GM19397 (cell line): ENCODE results near the gene FBXO24.
"Not testable (repeated sequence)": the region's sequence is repeated elsewhere in the genome, so short reads cannot be mapped to it uniquely, and the experiment has no call there.

ENCODE experiments used
- ATAC-seq: cut with Tn5 transposase; IDR thresholded peaks from one replicate; pipeline ENCODE4 v1.9.1; 2021; ENCODE audit warnings: mild to moderate bottlenecking, moderate library complexity; ENCODE audit not compliant: unreplicated experiment

FBXO24 gene

GRCh38 chr7:100559127-100559526 is 27.0 kb upstream of the FBXO24 start:
- ATAC-seq: no peak

GRCh38 chr7:100561491-100562194 is 24.5 kb upstream of the FBXO24 start:
- no peak for ATAC-seq

DNA sequence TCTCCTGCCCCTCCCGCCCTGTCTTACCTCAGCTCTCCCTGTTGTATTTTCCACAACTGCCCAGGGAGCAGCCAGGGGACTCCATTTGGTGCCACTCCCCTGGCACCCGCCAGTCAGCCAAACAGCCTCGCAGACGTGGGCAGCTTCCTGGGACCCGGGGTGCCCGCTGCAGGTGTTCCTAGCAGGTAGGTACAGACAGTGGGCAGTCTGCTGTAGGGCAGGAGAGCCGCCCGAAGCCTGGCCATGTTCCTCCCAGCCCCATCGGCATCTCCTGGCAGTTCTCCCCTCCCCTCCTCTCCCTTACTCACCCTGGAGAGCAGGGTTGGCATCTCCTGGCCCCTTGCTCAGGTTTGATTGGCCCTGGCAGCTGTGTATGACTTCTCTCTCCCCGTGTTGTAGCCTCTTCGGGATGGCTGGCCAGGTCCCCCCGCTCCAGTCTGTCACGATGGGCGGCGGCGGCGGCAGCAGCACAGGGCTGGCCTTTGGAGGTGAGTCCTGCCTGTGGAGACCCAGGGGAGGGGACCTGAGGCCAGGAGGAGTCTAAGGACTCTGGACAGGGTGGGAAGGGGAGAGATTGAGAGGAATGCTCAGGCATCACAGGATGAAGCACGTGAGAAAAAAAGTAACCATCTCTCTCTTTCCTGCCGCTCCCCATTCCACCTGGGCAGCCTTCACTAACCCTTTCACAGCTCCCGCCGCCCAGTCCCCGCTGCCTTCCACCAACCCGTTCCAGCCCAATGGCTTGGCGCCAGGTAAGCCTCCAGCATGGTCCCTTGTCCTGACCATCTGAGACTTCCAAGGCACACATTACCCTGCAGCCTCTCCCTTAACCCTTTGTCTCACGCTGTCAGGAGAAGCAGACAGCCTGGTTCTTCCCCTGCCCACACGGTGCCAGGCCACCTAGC is 23.7 kb upstream of the FBXO24 start:
- ATAC-seq: no peak

DNA sequence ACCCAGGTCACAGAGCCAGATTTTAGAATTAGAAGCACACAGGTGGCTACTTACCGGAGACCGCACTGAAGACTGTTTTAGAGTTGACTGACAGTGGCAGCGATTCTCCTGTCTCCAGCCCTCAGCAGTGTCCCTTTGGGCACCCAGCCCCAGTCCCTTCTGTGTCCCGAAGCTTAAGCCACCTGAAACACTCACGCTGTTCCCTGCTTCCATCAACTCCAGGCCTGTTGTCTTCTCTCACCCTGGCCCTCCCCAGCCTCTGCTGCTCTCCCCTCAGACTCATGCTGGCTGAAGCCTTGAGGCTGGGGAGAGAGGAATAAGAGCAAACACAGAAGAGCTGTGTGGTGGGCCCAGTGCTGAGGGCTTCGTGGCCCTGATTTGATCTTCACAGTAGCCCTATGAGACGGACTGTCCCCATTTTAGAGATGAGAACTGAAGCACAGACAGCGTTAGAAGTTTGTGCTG is 23.0 kb upstream of the FBXO24 start:
- no peak for ATAC-seq

DNA sequence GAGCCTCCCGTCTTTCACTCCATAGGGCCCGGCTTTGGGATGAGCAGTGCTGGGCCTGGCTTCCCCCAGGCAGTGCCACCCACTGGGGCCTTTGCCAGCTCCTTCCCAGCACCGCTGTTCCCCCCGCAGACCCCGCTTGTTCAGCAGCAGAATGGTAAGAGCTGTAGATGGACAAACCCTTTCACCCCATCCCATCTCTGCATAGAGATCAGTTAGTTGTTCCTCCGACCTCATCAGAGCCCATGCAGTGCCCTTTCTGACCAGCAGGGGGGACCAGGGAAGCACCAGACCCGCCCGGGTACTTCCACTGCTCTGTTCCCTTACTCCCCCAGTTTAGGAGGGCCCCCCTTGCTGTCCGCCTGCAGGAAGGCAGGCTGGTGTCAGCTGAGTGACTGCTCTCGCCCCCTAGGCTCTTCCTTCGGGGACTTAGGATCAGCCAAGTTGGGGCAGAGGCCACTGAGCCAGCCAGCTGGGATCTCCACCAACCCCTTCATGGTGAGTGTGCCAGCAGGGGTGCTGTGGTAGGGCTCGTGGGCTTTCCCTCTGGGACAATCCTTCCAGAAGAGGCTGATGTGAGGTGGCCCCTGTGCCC is 22.2 kb upstream of the FBXO24 start:
- ATAC-seq: no peak

- ATAC-seq: not testable (repeated sequence)
These were observed 21.7 kb upstream of the FBXO24 start for GRCh38 chr7:100564405-100564804.

- ATAC-seq: no peak
These were observed 21.0 kb upstream of the FBXO24 start for GRCh38 chr7:100565133-100565571.

DNA sequence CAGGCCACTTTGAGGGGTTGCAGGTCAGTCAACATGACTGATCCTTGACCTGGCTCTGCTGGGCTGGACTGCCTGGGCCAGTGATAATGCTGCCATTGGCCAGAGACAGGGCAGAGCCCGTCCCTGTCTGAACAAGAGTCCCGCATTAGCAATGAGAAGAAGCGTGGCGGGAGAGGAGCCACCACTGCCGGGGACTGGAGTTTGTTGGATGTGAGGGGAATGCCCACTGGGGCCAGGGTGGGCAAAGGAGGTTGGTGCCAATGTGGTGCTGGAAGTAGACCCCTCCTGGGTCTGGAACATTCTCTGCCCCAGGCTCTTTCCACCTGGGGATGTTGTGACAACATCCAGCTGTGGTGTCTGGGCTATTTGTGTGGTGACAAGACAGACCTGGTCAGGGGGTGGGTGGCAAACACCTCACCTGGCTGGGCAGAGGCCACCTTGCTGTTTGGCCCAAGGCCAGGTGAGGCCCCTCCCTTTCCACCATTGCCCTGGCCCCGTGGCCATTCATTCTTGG is 20.1 kb upstream of the FBXO24 start:
- ATAC-seq: no peak

GRCh38 chr7:100567031-100567730 is 18.9 kb upstream of the FBXO24 start:
- no peak for ATAC-seq

- no peak for ATAC-seq
These were observed 18.4 kb upstream of the FBXO24 start for GRCh38 chr7:100567751-100568175.

DNA sequence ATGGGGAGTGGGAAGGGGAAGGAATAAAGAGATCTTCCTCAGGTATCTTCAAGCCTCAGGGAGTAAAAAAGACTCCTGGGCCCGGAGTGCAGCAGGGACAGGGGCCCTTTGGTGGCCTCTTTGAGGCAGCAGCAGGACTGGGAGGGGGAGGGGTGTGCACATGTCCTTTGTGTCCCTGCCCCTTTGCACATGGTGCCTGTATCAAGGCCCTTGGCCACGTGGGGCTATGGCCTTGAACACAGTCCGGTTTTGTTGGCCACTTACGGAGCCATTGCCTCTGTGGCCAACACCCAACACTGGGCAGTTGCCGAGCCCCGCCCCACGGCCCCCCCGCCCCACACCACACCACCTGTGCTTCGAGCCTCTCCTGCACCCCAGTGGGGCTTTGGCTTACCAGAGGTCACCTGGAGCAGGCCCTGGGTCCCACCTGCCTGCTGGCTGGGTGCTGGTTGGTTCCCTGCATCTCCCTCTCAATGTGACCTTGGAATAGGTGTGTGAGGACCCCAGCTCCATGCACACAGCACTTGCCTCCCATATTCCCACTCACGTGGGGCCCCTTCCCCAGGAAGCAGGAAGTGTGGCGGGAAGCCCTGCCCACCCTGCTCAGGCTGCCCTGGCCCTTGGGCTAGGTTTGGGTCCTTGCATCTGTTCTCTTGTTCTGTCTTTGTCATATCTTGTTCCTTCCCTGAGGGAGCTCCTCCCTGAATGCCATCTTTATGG is 17.8 kb upstream of the FBXO24 start:
- no peak for ATAC-seq

GRCh38 chr7:100568896-100569844 is 17.0 kb upstream of the FBXO24 start:
- no peak for ATAC-seq

DNA sequence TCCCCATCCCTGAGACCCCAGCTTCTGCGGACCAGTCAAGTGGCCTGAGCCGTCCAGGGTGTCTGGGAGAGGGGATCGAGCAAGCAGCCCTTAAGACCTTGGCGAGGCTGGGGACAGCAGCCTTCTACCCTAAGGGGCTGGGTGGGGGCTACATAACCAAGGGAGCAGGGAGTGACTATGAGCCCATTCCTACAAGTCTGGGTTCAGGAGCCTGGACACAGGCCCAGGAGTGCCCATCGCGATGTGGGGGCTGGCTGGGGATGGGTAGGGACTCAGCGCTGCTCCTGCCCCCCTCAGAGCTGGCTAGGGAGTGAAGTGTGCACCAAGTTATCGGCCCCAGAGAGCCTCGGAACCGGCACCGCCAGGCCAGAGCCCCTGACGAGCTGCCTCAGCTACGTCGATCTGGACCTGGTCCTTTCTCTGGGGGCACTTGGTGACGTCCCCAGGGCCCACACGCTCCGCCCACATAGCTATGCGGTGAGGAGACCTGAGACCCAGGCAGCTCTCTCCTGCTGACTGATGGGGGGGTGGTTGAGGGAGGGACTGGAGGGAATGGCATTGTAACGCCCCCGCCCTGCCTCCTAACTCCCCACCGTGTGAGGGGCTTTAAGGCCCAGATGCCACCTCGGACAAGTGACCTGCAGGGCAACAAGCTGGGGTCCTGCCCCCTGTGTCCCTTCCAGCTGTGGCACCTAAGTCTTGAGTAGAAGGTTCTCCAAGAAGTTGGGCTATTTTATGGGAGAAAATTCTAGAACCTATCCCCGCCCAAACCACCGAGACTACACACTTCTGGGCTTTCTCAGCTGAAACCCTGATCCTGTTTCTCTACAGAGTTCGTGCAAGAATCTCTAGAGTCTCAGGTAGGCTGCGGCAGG is 14.9 kb upstream of the FBXO24 start:
- no peak for ATAC-seq

DNA sequence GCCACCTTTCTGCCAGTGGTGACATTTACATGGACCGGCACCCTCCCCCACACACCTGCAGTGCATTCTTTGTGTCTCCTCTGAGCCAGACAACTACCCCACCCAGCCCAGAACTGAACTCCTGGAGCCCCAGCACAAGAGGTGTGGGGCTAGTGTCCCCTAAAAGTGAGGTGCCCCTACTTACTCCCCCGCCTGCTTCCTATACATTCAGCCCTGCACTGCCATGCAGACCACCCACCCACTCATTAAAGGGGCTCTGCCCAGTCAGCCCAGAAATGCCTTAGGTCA is 14.4 kb upstream of the FBXO24 start:
- no peak for ATAC-seq

DNA sequence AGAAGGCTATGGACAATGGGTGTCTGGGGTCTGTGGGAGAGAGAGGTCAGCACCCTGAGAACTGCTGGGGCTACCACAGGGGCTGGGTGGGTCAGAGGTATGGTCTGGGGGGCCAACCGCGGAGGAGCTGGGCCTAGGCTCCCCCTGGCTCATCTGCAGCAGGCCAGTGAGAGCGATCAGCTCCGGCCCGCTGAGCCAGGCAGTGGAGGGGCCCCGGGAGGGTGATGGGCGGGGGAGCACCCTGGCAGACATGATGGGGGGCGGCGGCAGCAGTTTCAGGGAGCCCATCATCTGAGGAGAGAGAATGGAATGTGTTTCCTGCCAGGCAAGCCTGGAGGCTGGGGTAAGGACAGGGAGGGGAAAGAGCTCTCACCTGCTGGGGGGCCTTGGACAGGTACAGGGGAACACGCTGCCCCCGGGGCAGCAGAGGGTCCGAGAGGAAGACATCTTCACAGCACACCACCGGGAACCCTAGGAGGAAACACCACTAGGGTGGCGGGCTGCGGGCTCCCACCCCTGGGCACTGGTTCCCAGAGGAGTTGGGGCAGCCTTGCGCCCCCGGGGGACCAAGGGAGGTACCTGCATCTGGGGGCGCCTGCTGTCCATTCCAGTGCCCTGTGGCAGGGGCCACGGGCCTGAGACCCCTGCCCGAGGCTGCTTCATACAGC is 13.7 kb upstream of the FBXO24 start:
- ATAC-seq: no peak

- ATAC-seq: no peak
These were observed 13.0 kb upstream of the FBXO24 start for GRCh38 chr7:100572949-100573675.
